Limb (tissue), 2 donors: Measurements from ENCODE around the gene BMP2K.
A peak's percentile ranks its signal among the peaks of the same experiment; 100 is the strongest.

ENCODE experiments used
- DNase-seq, 2 donors: peaks; one replicate each; pipeline ENCODE4 v3.0.0-alpha.2; 2016; ENCODE audit errors: extremely low spot score in 2 of 2

BMP2K gene

GRCh38 chr4:78928835-78929234, 152.7 kb downstream of the BMP2K start:
- DNase-seq, result no peak

- no peak for DNase-seq
Observed at GRCh38 chr4:78930016-78930629, 154.0 kb downstream of the BMP2K start.

GRCh38 chr4:78936989-78937388, 160.8 kb downstream of the BMP2K start:
- no peak for DNase-seq

GRCh38 chr4:78937837-78938236, 161.7 kb downstream of the BMP2K start:
- DNase-seq, result no peak

GRCh38 chr4:78938474-78938867, 162.3 kb downstream of the BMP2K start:
- no peak for DNase-seq

- peak; percentile 88 to 93 for DNase-seq
Observed at GRCh38 chr4:78938868-78939666, 162.9 kb downstream of the BMP2K start, which contains the start of gene PAQR3. Gene PAQR3 (minus strand): TSS chr4:78939438. CDS start chr4:78939224, 214 bp downstream.

GRCh38 chr4:78939667-78940008, 163.5 kb downstream of the BMP2K start:
- no peak for DNase-seq

- no peak for DNase-seq
Observed at GRCh38 chr4:78940752-78941151, 164.6 kb downstream of the BMP2K start.

GRCh38 chr4:78944381-78944780, 168.2 kb downstream of the BMP2K start:
- DNase-seq, result no peak

- no peak for DNase-seq
Observed at GRCh38 chr4:78945651-78946179, 169.6 kb downstream of the BMP2K start.

- no peak for DNase-seq
Observed at GRCh38 chr4:78949735-78950134, 173.6 kb downstream of the BMP2K start.

GRCh38 chr4:78951862-78952472, 175.8 kb downstream of the BMP2K start:
- peak in 1 of 2 donors; percentile 55 for DNase-seq

- DNase-seq, result no peak
Observed at GRCh38 chr4:78953231-78953630, 177.1 kb downstream of the BMP2K start.

- peak; percentile 39 to 48 for DNase-seq
Observed at GRCh38 chr4:78953769-78954666, 177.9 kb downstream of the BMP2K start.

- DNase-seq, result no peak
Observed at GRCh38 chr4:78956975-78957374, 180.8 kb downstream of the BMP2K start.

GRCh38 chr4:78960926-78961325, 184.8 kb downstream of the BMP2K start:
- no peak for DNase-seq
